Fibroblast of lung (primary cell): ENCODE results near the gene KLRG1. TPM values are rescaled to one million over a fixed set of nuclear protein-coding genes. Genes with fewer than 3 reads are reported as not detected.

Experiments used
- DNase-seq, 2 donors: peaks; one replicate each; pipeline versions ENCODE4 v3.0.0 to v3.0.0-alpha.2; 2010; ENCODE audit warnings: low read depth in 2 of 2
- H2AFZ ChIP-seq: 2 replicates; pipeline ENCODE4 v1.5.1; 2012; ENCODE audit warnings: low read length, control low read depth, inconsistent platforms
- H3K27ac ChIP-seq: 2 replicates; pipeline ENCODE4 v1.5.1; 2011; ENCODE audit warnings: low read length, control low read depth; ENCODE audit not compliant: insufficient read depth
- H3K27me3 ChIP-seq: 2 replicates; pipeline ENCODE4 v1.5.1; 2011; ENCODE audit warnings: mild to moderate bottlenecking, low read length; ENCODE audit not compliant: control insufficient read depth, insufficient read depth
- H3K36me3 ChIP-seq: 2 replicates; pipeline ENCODE4 v1.5.1; 2011; ENCODE audit warnings: low read length; ENCODE audit not compliant: control insufficient read depth, insufficient read depth
- H3K4me1 ChIP-seq: 2 replicates; pipeline ENCODE4 v1.5.1; 2011; ENCODE audit warnings: low read length; ENCODE audit not compliant: control insufficient read depth, insufficient read depth; ENCODE audit errors: extremely low read depth
- H3K4me2 ChIP-seq: 2 replicates; pipeline ENCODE4 v1.5.1; 2011; ENCODE audit warnings: low read length, control low read depth; ENCODE audit not compliant: insufficient read depth; ENCODE audit errors: extremely low read depth
- H3K4me3 ChIP-seq, 4 experiments: fragments of 200-600 bp in 1 of 4; sonication (generic) in 1 of 4; replicated peaks in 1 of 4; 2 replicates each; pipeline ENCODE4 v1.5.1; 2011 to 2016; ENCODE audit warnings: low read length in 4 of 4, low read depth in 3 of 4, mild to moderate bottlenecking in 3 of 4, control low read depth in 2 of 4, inconsistent platforms in 1 of 4, mixed read lengths in 1 of 4; ENCODE audit not compliant: insufficient read depth in 1 of 4; ENCODE audit errors: control extremely low read depth in 1 of 4
- H3K79me2 ChIP-seq: 2 replicates; pipeline ENCODE4 v1.5.1; 2012; ENCODE audit warnings: mild to moderate bottlenecking, low read length, inconsistent platforms; ENCODE audit not compliant: control insufficient read depth, insufficient read depth
- H3K9ac ChIP-seq: 2 replicates; pipeline ENCODE4 v1.5.1; 2011; ENCODE audit warnings: mild to moderate bottlenecking, low read length, control low read depth; ENCODE audit not compliant: insufficient read depth
- H3K9me3 ChIP-seq: 2 replicates; pipeline ENCODE4 v1.5.1; 2012; ENCODE audit warnings: low read depth, low read length; ENCODE audit not compliant: control insufficient read depth, insufficient read depth
- H4K20me1 ChIP-seq: 2 replicates; pipeline ENCODE4 v1.5.1; 2011; ENCODE audit warnings: low read length; ENCODE audit not compliant: control insufficient read depth, insufficient read depth; ENCODE audit errors: extremely low read depth
- CTCF ChIP-seq, 2 donors: IDR thresholded peaks in 1 of 2; conservative IDR thresholded peaks in 1 of 2; 1 replicate in 1 of 2; 2 replicates in 1 of 2; pipeline ENCODE4 v1.5.1; 2011 to 2012; ENCODE audit warnings: low read length in 2 of 2, control low read depth in 1 of 2, inconsistent platforms in 1 of 2, low read depth in 1 of 2, mild to moderate bottlenecking in 1 of 2
- EZH2 ChIP-seq: IDR thresholded peaks from 2 replicates; pipeline ENCODE4 v1.5.1; 2012; ENCODE audit warnings: low read length, control low read depth, mild to moderate bottlenecking; ENCODE audit errors: missing control alignments
- polyA plus RNA-seq, 2 donors: library from polyadenylated mRNA; depleted of rRNA in 1 of 2; stranded (reverse) in 1 of 2; unstranded in 1 of 2; fragments of >200 nt; gene quantifications; 2 replicates each; pipeline ENCODE4 v1.2.1, GENCODE V29; 2011 to 2012; ENCODE audit warnings: missing spikeins in 1 of 2
- total RNA-seq: library from RNA; depleted of rRNA; stranded (reverse); fragments of >200 nt; gene quantifications from 2 replicates; pipeline ENCODE4 v1.2.1, GENCODE V29; 2014

Gene KLRG1
- total and polyA plus RNA-seq, 2 donors (not counting 1 experiment from before 2014, with no cell fraction given): 1.0 to 1.8 TPM

- Histone ChIP-seq H3K27ac (no peak overlapping the region), H3K9me3 (no peaks in the 10 kb centered on the region), H3K79me2 (no peaks in the 10 kb centered on the region), H3K36me3 (no peaks in the 10 kb centered on the region), H3K4me2 (no peak overlapping the region), H3K9ac (no peak overlapping the region), H2AFZ (no peak overlapping the region), H3K27me3 (no peaks in the 10 kb centered on the region), H3K4me3 (no peak overlapping the region), H3K4me1 (no peaks in the 10 kb centered on the region), H4K20me1 (no peaks in the 10 kb centered on the region)
- TF ChIP-seq CTCF (conservative IDR thresholded peaks at IDR 0.05 in 1 of 2, IDR thresholded peaks at IDR 0.05 in 1 of 2; ENCODE audit: low read depth in 1 of 2, low read length in 2 of 2): no peak
- no peak for TF ChIP-seq EZH2
- DNase-seq: no peak
Observed at GRCh38 chr12:8993827-8994226, 4.5 kb downstream of the KLRG1 start.

- DNase-seq: no peak
- TF ChIP-seq EZH2 (no peak), CTCF (conservative IDR thresholded peaks at IDR 0.05 in 1 of 2, IDR thresholded peaks at IDR 0.05 in 1 of 2; ENCODE audit: low read depth in 1 of 2, low read length in 2 of 2) (no peak)
- no peaks in the 10 kb centered on the region for H3K4me1 ChIP-seq
Observed at GRCh38 chr12:8995021-8995775, 5.9 kb downstream of the KLRG1 start.

GRCh38 chr12:8996682-8997405 is 7.5 kb downstream of the KLRG1 start:
- Histone ChIP-seq H3K4me1 (no peaks in the 10 kb centered on the region), H3K27me3 (no peaks in the 10 kb centered on the region), H3K79me2 (no peaks in the 10 kb centered on the region), H4K20me1 (no peaks in the 10 kb centered on the region), H3K4me3 (no peak overlapping the region), H2AFZ (no peak overlapping the region), H3K9ac (no peak overlapping the region), H3K27ac (no peak overlapping the region), H3K36me3 (no peaks in the 10 kb centered on the region), H3K4me2 (no peak overlapping the region), H3K9me3 (no peaks in the 10 kb centered on the region)
- TF ChIP-seq EZH2 (no peak), CTCF (conservative IDR thresholded peaks at IDR 0.05 in 1 of 2, IDR thresholded peaks at IDR 0.05 in 1 of 2; ENCODE audit: low read depth in 1 of 2, low read length in 2 of 2) (no peak)
- DNase-seq: peak; percentile 23 to 46

More at GRCh38 chr12:8995021-8995775, 5.9 kb downstream of the KLRG1 start:
- no peaks in the 10 kb centered on the region for H4K20me1 ChIP-seq
- no peak overlapping the region for H3K4me2 ChIP-seq
- H3K79me2 ChIP-seq: no peaks in the 10 kb centered on the region
- H3K9ac ChIP-seq: no peak overlapping the region
- no peak overlapping the region for H3K27ac ChIP-seq
- H3K36me3 ChIP-seq: no peaks in the 10 kb centered on the region
- no peak overlapping the region for H3K4me3 ChIP-seq
- no peaks in the 10 kb centered on the region for H3K9me3 ChIP-seq
- no peak overlapping the region for H2AFZ ChIP-seq
- no peaks in the 10 kb centered on the region for H3K27me3 ChIP-seq
